D721Med (cell line): ENCODE results near the gene TMEM179.

ENCODE experiments used
- DNase-seq: peaks from one replicate; pipeline ENCODE4 v3.0.0; 2011; ENCODE audit warnings: low spot score; ENCODE audit not compliant: insufficient read length
- FAIRE-seq: peaks from 2 replicates; lab custom pipeline; 2011; peaks lifted over from hg19 to GRCh38; lab: Jason Lieb, UNC
- CTCF ChIP-seq: IDR thresholded peaks from 2 replicates; pipeline ENCODE4 v1.5.1; 2012; ENCODE audit warnings: mild to moderate bottlenecking, control low read depth; ENCODE audit not compliant: insufficient read depth; ENCODE audit errors: missing control alignments

Gene TMEM179

GRCh38 chr14:104557766-104558165, 46.8 kb downstream of the TMEM179 start:
- FAIRE-seq = no peak
- no peak for DNase-seq
- TF ChIP-seq CTCF = no peak

- no peak for TF ChIP-seq CTCF
- FAIRE-seq = no peak
- DNase-seq = no peak
Observed at GRCh38 chr14:104557086-104557485, 47.5 kb downstream of the TMEM179 start.

- FAIRE-seq (no peak), DNase-seq (no peak)
- no peak for TF ChIP-seq CTCF
Observed at GRCh38 chr14:104556256-104557021, 48.1 kb downstream of the TMEM179 start.

DNA sequence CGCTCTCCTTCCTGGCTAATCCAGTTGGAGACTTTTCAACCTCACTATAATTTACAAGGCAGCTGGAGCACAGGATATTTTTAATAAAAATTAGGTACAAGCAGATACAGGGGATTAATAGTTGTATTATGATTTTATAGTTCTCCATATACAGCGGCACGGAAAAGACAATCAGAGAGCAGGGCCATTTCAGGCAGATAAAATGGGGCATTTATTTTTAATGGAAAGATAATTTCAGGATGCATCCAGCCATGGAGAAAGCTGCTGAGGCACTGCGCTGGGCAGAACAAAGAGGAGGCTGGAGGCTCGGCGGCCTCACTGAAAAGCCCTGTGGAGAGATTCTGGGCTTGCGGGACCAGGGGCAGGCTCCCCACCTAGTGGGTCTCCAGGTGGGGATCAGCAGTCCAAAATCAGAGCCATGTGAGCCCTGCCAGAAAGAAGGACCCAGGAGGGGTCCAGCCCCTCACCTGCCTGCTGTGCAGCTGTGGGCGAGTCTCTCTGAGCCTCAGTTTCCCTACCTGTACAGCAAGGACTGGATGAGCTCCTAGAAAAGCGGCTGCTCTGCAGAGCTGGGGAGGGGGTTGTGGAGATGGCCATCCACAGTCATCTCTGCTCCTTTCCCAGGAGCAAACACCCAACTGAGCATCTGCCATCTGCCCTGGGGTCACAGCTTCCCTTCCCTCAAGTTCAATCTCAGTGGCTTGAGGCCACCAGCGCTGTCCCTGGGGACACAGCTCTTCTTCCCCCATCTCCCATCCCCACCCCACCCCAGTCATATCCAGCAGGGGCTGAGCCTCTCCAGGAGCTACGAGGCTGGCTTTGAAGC, 48.9 kb downstream of the TMEM179 start:
- FAIRE-seq (no peak), DNase-seq (no peak)

DNA sequence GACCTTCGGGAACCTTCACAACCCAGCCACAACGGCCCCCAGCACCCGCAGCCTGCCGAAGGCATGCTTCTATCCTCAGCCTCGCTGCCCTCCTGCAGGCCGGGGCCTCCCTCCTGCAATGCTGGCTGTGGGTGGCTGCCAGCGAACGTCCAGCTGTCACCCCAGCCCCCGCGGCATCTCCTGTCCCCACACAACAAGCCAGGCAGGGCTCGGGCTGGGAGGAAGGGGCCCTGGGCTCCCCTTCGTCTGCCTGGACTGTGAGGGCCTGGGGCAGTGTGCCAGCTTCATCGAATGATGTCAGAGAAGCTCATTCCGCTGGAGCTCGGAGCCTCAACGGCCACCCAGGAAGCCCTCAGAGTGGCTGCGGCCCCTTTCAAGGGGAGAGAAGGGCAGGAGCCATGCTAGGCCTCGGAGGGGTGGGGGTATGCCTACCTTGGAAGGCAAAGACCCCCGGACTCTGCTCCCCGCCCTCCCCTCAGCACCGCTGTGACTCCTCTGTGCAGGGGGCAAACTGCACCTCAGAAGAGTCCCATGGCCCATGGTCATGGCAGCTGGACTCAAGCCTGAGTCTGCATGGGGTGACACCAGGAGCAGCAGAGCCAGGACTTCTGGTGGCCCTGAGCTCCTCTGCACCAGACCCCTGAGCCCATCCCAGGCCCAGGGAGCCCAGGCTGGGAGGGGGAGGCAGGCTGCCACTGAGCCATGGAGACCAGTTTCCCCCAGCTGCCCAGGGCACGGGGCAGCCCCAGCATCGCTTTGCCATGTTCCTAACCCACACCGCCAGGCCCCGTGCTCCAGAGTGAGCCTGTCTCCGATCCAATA, 49.8 kb downstream of the TMEM179 start:
- FAIRE-seq = no peak
- no peak for DNase-seq
- TF ChIP-seq CTCF = no peak

More for the DNA sequence above, 48.9 kb downstream of the TMEM179 start:
- no peak for TF ChIP-seq CTCF

GRCh38 chr14:104554088-104554607, 50.4 kb downstream of the TMEM179 start:
- no peak for FAIRE-seq
- no peak for TF ChIP-seq CTCF
- no peak for DNase-seq
